HG03103 (cell line): ENCODE results near the gene SMIM32.

Source experiments
- ATAC-seq: cut with Tn5 transposase; IDR thresholded peaks from one replicate; pipeline ENCODE4 v1.9.1; 2021; ENCODE audit warnings: low read depth; ENCODE audit not compliant: unreplicated experiment

Gene SMIM32

DNA sequence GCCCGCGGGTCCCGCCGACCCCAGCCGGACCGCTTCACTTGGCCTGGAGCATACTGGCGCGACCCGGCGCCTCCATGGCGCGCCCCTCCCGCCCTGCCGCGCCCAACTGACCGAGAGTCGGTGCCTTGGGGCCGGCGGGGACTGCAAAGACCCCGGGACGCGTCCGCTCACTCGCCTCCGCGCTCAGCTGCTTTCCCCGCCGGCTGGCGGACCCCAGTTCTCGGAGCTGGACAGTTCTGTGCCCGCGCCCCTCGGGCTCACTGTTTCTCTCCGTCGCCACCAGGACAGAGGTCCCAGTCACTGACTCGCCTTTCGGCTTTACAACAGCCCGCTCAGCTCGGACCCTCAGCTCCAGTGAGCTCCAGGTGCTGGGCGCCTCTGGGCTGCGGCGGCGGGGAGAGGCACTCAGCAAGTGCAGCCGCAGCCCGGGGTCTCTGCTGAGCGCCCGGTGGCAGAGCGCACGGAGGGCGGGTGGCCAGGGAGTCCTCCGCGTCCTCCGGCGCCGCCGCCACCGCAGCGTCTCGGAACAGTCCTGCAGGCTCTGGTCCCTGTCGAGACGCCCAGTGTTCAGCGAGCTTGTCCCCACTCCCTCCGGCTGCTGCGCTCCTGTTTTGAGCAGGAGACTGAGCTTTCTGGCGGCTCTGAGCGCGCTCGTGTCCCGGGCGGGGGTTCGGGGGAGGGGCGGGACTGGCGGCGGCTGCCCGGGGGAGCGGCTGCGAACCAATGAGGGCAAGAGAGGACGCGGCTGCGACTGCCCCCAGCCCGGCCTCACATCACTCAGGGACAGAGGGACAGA lies at the start of gene SMIM32:
SMIM32 (minus strand) TSS at position 637 of the 796 bp plus-strand sequence. CDS start 638 bp downstream, outside the sequence.
- ATAC-seq = no peak

DNA sequence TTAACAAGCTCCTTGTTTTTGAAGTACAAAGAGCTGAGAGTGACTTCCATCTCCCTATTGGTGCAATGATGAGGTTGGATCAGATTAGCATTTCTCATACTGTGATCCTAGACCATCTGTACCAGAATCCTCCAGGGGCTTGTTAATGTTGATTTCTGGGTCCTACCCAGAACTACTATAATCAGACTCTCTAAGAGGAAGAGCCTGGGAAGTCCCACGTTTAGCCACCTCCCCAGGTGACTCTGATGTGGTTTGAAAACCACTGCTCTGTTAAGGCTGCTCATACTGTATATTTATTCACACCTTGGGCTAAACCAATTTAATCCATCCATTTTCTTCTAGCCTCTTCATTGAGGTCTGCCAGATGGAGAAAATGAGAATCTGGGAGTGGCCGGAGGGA lies 49.6 kb upstream of the SMIM32 start:
- no peak for ATAC-seq

DNA sequence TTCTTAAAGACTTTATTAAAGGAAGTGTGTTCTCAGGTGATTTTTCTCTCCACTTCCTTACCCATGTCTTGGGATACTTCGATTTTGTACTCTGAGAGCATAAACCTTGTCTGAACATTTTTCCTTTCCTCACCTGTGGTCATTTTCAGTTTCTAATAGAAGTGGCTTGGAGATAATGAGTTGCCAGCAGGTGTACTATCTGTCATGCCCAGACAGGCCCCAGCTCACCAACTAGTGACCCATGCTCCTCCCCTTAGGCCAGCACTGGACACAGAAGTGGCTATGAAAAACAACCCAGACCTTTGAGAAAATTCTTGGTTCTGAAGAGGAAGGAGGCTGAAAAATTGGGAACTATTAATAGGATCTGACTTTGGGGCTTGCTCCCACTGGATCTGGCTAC lies 49.2 kb upstream of the SMIM32 start:
- no peak for ATAC-seq

DNA sequence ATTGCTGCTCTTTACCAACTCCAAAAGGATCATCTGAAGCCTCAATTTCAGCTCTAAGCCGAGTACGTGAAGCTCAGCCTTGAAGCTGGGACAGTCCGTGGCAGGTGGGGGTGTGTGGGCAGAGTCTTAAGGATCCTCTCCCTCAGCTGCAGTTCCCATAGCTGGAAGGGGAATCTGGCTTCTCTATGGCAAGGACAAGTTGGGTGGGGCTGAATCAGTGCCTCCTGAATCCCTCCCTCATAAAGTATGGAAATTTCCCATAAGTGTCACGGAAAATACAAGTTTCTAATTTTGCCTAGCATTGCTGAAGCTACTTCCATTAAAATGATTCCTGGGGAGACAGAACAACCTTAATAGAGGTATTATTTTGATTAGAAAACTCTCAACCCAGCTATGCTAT lies 47.9 kb upstream of the SMIM32 start:
- no peak for ATAC-seq

DNA sequence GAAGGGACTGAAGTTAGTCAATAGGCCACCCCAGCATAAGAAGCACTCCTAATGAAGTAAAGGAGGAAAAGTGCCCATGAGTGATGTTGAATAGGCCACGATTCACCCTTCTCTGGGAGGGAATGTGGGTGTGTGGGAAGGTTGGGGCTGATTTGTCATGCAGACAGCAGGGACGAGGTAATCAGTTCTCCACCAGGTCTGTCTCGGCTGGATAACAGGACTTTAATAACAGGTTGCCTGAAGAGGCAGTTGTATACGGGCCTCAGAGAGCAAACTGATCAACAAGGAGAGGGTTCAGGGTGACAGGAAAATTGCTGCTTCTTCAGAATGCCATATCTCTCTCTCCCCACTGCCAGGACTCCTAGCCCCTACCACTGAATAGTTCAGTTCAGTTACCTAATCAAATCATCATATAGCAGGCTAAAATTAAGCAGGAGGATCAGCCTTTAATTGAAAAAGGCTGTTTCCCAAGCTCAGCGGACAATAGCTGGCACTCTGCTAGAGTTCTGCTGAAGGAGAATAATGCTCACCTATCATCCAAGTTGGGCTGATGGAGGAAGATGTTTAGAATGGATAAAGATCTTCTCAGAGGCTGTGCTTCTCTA lies 43.6 kb upstream of the SMIM32 start:
- no peak for ATAC-seq

GRCh38 chr5:136235321-136235720 lies 42.4 kb upstream of the SMIM32 start:
- ATAC-seq = no peak

DNA sequence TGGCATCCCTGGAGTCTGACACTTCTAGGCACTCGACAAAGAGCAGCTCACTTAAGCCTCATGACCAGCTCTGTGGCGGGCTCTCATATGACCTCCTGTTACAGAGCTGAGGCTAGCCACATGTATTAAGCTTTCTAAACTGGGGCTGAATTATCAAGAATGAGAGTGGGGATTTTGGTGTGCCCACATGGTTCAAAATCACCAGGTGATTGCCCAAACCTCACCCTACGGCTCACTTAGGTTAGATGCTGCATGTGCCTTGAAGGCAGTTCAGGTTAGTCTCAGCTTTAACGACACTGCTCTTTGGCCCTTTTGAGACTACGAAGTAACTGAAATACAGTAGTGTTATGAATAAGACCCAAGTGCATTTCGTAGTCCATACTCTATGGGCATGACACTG lies 39.4 kb upstream of the SMIM32 start:
- no peak for ATAC-seq

DNA sequence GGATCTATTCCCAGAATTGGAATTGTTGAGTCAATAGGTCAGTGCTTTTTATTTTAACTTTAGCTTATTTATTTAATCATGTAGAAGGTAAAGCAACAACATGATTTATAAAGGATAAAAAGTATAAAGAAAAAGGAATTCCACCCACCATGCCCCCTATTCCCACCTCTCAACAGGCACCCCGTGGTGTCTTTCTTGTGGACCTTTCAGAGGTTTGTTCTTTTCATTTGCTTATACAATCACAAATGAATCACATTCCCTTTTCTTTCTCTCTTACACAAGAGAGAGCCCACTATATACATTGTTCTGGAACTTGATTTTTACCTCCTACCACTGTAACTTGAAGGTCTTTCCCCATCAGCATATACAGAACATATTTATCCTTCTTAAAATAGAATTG lies 37.2 kb upstream of the SMIM32 start:
- ATAC-seq = no peak

DNA sequence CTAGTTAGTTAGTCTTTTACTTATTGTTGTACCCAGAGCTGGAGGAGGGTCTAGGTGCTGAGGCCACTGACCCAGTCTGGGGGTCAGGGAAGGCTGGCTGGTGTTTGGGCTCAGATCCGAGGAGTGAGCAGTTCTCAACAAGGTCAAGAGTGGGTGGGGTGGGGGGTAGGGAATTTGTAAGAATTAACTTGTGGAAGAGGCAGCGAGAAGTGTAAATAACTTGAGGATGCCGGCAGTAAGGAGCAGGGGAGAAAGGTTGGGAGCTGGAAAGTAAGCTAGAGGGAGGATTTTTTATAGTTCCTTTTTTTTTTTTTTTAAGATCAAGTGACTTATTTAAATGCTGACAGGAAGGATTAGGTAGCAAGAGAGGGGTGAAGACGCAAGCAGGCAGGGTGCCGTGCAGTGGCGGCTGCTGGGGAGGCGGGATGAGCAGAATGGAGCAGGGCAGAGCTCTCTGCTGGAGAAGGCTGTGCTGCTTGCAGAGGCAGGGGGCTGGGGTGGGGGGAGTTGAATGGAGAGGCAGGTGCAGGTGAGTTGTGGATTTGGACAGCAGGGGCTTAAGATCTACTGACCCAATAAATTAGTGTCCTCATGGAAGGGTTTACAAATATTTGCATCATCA lies 35.3 kb upstream of the SMIM32 start:
- no peak for ATAC-seq

DNA sequence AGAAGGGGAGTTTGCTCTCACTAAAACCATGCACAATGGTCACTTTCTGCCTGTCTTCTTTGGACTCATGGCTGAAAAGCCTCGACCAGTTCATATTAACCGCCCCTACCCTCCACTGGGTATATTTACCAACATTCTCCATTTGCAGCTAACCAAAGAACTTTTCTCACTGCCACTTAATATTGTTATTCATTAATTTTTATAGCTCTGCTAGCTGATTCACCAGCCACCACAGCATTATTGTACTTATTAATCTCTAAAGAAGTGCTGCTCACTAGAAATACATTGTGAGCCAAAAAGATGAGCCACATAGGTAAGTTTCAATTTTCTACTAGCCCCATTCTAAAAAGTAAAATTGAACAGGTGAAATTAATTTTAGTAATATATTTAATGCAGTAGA lies 33.4 kb upstream of the SMIM32 start:
- no peak for ATAC-seq

GRCh38 chr5:136225796-136226195 lies 32.8 kb upstream of the SMIM32 start:
- no peak for ATAC-seq

DNA sequence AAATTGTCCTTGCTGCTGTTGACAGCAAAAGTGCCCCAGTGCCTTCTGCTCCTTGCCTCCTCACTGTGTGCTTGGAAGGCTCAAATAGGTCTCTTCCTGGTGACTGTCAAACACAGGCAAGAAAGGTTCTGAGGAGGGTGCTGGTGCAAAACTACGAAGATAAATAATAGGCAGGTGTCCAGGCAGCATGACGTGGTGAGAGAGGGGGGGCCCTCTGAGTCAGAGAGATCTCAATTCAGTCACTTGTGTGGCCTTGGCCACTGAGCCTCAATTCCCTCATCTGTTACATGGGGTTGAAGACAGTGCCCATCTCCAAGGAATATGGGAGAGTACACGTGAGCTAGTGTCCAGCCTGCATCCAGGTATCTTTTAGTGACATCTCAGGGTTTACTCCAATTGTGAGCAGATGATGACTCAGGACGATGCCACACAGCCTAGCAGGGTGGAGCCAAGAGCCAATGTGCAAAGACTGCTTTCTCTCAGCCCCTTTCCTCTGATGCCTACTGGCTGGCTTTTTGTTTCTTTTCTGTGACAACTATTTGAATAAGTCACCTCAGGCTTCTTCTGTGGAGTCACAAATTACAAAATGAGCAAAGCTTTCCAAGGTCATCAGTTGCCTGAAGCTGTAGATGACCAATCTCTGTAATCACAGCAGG lies 29.7 kb upstream of the SMIM32 start:
- ATAC-seq = no peak

DNA sequence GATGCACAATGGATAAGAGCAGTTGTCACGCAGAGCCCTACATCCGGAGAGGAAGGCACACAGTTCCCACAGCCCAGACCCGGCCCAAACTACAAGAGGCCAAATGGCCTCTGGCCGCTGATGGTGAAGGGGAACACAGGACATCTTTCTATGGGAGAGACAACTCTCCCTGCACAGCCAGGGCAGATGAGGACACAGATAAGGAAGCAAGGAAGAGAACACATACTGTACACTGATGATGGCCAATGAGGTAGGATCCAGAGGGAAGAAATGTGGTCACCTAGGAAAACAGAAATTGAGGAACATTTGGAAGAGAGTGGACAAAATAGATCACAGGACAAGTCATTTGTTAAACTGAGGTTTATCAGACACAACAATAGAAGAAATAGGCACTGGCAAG lies 28.4 kb upstream of the SMIM32 start:
- no peak for ATAC-seq

- no peak for ATAC-seq
Measured at GRCh38 chr5:136216230-136216629, 23.3 kb upstream of the SMIM32 start.

DNA sequence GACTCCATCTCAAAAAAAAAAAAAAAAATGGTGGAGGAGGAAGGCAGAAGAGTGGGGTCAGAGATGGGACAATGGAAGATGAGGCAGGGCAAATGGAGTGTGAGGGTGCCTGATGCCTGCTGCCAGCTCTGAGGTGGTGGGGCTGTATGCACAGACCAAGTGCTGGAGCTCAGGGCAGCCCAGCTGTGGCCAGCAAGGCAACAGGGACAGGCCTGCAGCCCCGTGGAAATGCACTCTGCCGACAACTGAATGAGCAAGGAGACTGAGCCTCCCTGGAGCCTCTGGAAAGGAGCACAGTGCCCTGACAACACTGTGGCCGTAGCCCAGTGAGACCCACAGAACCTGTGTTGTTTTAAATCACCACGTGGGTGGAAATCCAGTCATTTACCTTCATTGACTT lies 22.9 kb upstream of the SMIM32 start:
- no peak for ATAC-seq

GRCh38 chr5:136213919-136214493 lies 21.0 kb upstream of the SMIM32 start:
- no peak for ATAC-seq

- ATAC-seq = no peak
Measured at GRCh38 chr5:136212252-136212721, 19.3 kb upstream of the SMIM32 start.

GRCh38 chr5:136211282-136212040 lies 18.5 kb upstream of the SMIM32 start:
- ATAC-seq = no peak

DNA sequence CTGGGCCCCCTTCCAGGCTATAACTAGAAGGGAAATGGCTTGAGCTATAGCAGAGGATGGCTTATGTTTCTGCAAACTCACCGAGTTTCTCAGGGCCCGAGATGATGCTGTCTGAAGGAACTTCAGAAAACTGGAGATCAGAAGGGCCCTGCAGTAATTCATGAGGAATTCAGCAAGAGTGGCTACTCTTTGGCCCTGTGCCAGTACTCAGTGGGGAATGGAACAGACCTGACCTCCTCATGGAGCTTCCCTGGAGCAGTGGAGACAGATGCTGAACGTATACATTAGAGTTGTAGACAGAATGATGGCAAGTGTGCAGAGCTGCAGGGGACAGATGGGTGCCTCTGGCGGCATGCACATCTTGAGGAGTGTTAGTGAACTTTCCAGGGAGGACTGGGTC lies 17.3 kb upstream of the SMIM32 start:
- no peak for ATAC-seq

- no peak for ATAC-seq
Measured at GRCh38 chr5:136209346-136209910, 16.5 kb upstream of the SMIM32 start.
